ENCODE measurements around the gene OSER1. TPM values are rescaled to one million over a fixed set of nuclear protein-coding genes. Genes with fewer than 3 reads are reported as not detected.

OSER1 gene
- total RNA-seq, 4 donors from 2014 or later: 47.6 to 97.3 (median 70.3) TPM

DNA sequence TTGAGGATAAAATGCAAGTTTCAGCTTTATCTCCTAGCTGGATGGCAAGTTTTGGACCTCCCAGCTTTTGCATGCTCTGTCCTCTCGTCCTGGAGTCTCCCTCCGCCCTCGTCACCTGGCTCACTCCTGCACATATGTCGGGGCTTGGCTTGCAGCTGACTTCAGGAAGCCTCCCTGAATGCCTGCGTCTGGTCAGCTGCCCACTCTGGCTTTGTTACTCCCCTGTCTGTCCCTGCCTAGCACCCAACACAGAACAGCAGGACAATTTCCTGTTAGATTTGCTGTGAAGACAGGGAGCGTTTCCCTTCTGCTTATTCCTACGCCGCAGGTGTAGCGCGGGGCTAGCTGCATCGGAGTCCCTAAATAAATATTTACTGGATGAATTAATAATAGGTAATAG, 29.0 kb downstream of the OSER1 start:
- no peaks in the 10 kb centered on the region for H3K36me3 ChIP-seq
- H3K27me3 ChIP-seq: no peaks in the 10 kb centered on the region
- TF ChIP-seq POLR2A (IDR thresholded peaks at IDR 0.05): peak; percentile 8 to 13
- TF ChIP-seq POLR2AphosphoS5 (IDR thresholded peaks at IDR 0.05): no peak
- TF ChIP-seq, protein P1, sequence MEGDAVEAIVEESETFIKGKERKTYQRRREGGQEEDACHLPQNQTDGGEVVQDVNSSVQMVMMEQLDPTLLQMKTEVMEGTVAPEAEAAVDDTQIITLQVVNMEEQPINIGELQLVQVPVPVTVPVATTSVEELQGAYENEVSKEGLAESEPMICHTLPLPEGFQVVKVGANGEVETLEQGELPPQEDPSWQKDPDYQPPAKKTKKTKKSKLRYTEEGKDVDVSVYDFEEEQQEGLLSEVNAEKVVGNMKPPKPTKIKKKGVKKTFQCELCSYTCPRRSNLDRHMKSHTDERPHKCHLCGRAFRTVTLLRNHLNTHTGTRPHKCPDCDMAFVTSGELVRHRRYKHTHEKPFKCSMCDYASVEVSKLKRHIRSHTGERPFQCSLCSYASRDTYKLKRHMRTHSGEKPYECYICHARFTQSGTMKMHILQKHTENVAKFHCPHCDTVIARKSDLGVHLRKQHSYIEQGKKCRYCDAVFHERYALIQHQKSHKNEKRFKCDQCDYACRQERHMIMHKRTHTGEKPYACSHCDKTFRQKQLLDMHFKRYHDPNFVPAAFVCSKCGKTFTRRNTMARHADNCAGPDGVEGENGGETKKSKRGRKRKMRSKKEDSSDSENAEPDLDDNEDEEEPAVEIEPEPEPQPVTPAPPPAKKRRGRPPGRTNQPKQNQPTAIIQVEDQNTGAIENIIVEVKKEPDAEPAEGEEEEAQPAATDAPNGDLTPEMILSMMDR (IDR thresholded peaks at IDR 0.05): no peak
- no peak for TF ChIP-seq EP300 (IDR thresholded peaks at IDR 0.05)
- peaks cover 0 to 70% (median 3%) of the 10 kb centered on the region in 3 donors for H3K4me1 ChIP-seq
- H3K4me3 ChIP-seq: peak overlapping the region; percentile 78 to 80
- WGBS, 2 donors (ENCODE audit: low coverage in 1 of 2): 28% methylated on average over 11 of the region's 11 CpGs; no CpG with 5 or more reads in 1 of the 2 donors
- peak; percentile 20 for ATAC-seq
- H3K27ac ChIP-seq: peak overlapping the region; percentile 93 to 96 (median 96)
- no peaks in the 10 kb centered on the region for H3K9me3 ChIP-seq

DNA sequence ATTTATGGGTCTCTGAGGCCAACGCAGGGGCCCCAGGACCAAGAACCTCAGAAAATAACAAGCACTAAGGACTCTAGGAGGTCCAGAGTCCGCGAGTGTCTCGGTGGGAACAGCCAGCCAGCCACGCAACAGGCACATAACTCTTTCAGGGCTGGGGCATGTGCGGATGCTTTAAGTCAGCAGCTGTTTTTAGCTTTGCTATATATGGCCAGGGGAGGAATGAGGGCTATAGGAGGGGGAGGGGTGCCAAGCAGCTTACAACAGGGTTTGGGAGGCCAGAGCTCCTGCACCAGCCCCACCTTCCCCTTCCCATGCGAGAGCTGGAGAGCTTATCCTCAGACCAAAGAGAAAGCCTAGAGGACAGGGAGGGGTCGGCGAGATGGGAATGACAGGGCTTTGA, 29.8 kb downstream of the OSER1 start:
- peak; percentile 82 for ATAC-seq
- H3K9me3 ChIP-seq: no peaks in the 10 kb centered on the region
- no peaks in the 10 kb centered on the region for H3K36me3 ChIP-seq
- peaks cover 0 to 72% (median 3%) of the 10 kb centered on the region in 3 donors for H3K4me1 ChIP-seq
- TF ChIP-seq EP300 (IDR thresholded peaks at IDR 0.05) (no peak), POLR2A (IDR thresholded peaks at IDR 0.05) (peak; percentile 56 to 61), POLR2AphosphoS5 (IDR thresholded peaks at IDR 0.05) (peak; percentile 94)
- TF ChIP-seq, protein P1 (IDR thresholded peaks at IDR 0.05): no peak
- H3K27ac ChIP-seq: peak overlapping the region; percentile 93 to 96 (median 96)
- H3K27me3 ChIP-seq: no peaks in the 10 kb centered on the region
- WGBS, 2 donors (ENCODE audit: low coverage in 1 of 2): 15 to 17% methylated on average over 4 to 8 of the region's 9 CpGs
- H3K4me3 ChIP-seq: peak overlapping the region; percentile 78 to 80

GRCh38 chr20:44176833-44177534, 33.6 kb downstream of the OSER1 start:
- peak overlapping the region; percentile 29 to 96 (median 96) for H3K27ac ChIP-seq
- H3K4me1 ChIP-seq: peaks cover 0 to 97% (median 3%) of the 10 kb centered on the region in 3 donors
- no peaks in the 10 kb centered on the region for H3K27me3 ChIP-seq
- TF ChIP-seq EP300 (IDR thresholded peaks at IDR 0.05): no peak
- TF ChIP-seq POLR2AphosphoS5 (IDR thresholded peaks at IDR 0.05): peak; percentile 91
- H3K9me3 ChIP-seq: no peaks in the 10 kb centered on the region
- H3K36me3 ChIP-seq: peaks cover 0 to 5% of the 10 kb centered on the region in 2 donors
- H3K4me3 ChIP-seq: peak overlapping the region in 1 of 2 donors; percentile 13
- WGBS, 2 donors (ENCODE audit: low coverage in 1 of 2): 15 to 20% methylated on average over 2 to 6 of the region's 14 CpGs
- peak; percentile 32 for ATAC-seq

- Histone ChIP-seq H3K9me3 (no peaks in the 10 kb centered on the region), H3K27ac (peak overlapping the region; percentile 72 to 96 (median 90)), H3K4me1 (peaks cover 0 to 97% (median 0%) of the 10 kb centered on the region in 3 donors), H3K27me3 (no peaks in the 10 kb centered on the region), H3K36me3 (peaks cover 0 to 5% of the 10 kb centered on the region in 2 donors), H3K4me3 (peak overlapping the region in 1 of 2 donors; percentile 9)
- no peak for TF ChIP-seq POLR2A (IDR thresholded peaks at IDR 0.05)
- no peak for TF ChIP-seq POLR2AphosphoS5 (IDR thresholded peaks at IDR 0.05)
- TF ChIP-seq, protein P1 (IDR thresholded peaks at IDR 0.05): no peak
- 50 to 80% methylated on average over 1 of the region's 13 CpGs for WGBS, 2 donors (ENCODE audit: low coverage in 1 of 2)
- no peak for ATAC-seq
Observed at GRCh38 chr20:44174996-44175765, 35.4 kb downstream of the OSER1 start.

DNA sequence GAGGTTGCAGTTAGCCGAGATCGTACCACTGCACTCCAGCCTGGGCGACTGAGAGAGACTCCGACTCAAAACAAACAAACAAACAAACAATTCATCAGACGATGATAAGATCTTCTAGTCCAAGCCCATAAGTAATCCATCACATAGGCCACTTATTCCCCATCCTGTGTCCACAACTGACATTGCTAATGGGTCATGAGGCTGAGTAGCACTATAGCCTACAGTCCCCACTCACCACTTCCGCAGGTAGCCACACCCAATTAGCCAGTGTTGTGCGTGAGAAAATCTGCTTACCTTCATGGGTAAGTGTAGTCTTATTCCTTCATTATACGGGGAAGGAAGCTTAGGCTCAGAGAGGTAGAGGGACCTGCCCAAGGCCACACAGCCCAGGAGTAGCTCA, 36.7 kb downstream of the OSER1 start:
- Histone ChIP-seq H3K27ac (peak overlapping the region; percentile 51 to 96 (median 82)), H3K27me3 (no peaks in the 10 kb centered on the region), H3K4me3 (no peak overlapping the region), H3K9me3 (no peaks in the 10 kb centered on the region), H3K36me3 (peaks cover 0 to 5% of the 10 kb centered on the region in 2 donors), H3K4me1 (peaks cover 0 to 95% (median 0%) of the 10 kb centered on the region in 3 donors)
- TF ChIP-seq, protein P1 (IDR thresholded peaks at IDR 0.05): no peak
- WGBS, 2 donors (ENCODE audit: low coverage in 1 of 2): 42 to 57% methylated on average over 7 of the region's 8 CpGs
- ATAC-seq: no peak

Data from gastroesophageal sphincter (tissue), 4 donors.